ENCODE measurements around the gene KCNT1.

Gene KCNT1

DNA sequence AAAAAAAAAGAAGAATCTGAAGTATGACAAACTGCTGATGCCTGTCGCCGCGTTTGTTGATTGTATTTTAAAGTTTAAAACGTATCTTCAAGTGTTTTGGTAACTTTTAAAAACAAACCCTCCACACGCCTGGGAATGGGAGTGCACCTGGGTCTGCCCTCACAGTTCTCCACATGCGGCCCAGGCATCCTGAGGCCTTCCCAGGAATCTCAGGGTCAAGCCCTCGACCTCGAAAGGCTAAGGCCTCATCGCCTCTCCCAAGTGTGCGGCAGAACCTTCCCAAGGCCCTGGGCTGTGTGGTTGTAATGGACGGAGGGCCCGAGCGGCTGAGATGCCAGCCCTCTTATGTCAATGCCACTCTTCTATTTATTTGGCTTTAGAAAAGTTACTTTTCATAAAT, 111.0 kb downstream of the KCNT1 start:
- DNase-seq (ENCODE audit: low read depth, low spot score) = no peak

GRCh38 chr9:135813671-135814290, 111.8 kb downstream of the KCNT1 start:
- no peak overlapping the region for H3K27ac ChIP-seq
- no peak for DNase-seq (ENCODE audit: low read depth, low spot score)

More for the DNA sequence above, 111.0 kb downstream of the KCNT1 start:
- no peak overlapping the region for H3K27ac ChIP-seq

DNA sequence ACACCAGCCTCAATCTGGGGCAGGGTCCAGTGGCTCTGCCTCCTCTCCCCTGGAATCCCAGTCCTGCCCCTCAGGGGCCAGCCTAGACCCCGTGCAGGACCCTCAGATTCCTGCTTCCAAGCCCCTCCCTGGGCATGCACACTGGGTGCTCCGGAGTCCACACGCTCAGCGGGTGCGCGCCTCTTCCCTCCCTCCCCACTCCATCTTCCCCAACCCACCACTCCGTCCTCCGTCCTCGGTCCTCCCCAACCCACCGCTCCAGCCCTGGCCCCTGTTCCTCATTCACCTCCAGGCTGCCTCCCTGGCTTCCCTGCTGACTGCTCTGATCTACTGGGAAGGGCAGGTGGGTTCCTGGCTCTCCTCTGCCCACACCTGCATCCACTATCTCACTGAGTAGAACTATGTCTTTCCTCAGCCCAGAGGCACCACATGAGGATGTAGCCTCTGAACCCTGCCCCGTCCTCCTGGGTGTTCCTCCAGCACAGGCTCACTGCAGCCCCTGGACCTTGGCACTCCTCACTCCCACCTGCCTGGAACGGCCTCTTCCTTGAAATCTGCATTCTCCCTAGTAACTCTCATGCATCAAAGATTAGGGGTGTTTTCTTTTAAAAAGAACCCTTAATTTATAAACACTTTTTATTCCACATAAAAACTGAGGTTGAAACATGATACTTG, 112.6 kb downstream of the KCNT1 start:
- DNase-seq (ENCODE audit: low read depth, low spot score) = no peak
- H3K27ac ChIP-seq = no peak overlapping the region

- no peak for DNase-seq (ENCODE audit: low read depth, low spot score)
Measured at GRCh38 chr9:135815413-135815812, 113.4 kb downstream of the KCNT1 start.

GRCh38 chr9:135815830-135816650, 114.1 kb downstream of the KCNT1 start:
- no peak overlapping the region for H3K27ac ChIP-seq
- DNase-seq (ENCODE audit: low read depth, low spot score) = no peak

More at GRCh38 chr9:135815413-135815812, 113.4 kb downstream of the KCNT1 start:
- no peak overlapping the region for H3K27ac ChIP-seq

DNA sequence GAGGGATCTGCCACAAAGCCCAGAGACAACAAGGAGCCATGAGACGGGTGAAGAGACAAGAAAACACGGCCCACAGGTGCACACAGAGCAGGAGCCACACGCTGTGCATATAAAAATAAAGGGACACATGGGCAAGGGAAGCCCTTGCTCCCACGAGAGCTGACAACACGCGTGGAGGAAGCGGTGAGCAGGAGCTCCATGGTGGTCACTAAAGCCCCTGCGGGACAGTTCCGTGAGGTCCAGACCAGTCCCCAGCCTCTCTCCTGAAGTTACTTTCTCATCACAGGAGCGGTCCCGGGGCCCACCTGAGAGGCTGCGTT, 114.6 kb downstream of the KCNT1 start:
- no peak for DNase-seq (ENCODE audit: low read depth, low spot score)
- H3K27ac ChIP-seq = no peak overlapping the region

- no peak overlapping the region for H3K27ac ChIP-seq
- no peak for DNase-seq (ENCODE audit: low read depth, low spot score)
Measured at GRCh38 chr9:135817951-135818717, 116.1 kb downstream of the KCNT1 start.

DNA sequence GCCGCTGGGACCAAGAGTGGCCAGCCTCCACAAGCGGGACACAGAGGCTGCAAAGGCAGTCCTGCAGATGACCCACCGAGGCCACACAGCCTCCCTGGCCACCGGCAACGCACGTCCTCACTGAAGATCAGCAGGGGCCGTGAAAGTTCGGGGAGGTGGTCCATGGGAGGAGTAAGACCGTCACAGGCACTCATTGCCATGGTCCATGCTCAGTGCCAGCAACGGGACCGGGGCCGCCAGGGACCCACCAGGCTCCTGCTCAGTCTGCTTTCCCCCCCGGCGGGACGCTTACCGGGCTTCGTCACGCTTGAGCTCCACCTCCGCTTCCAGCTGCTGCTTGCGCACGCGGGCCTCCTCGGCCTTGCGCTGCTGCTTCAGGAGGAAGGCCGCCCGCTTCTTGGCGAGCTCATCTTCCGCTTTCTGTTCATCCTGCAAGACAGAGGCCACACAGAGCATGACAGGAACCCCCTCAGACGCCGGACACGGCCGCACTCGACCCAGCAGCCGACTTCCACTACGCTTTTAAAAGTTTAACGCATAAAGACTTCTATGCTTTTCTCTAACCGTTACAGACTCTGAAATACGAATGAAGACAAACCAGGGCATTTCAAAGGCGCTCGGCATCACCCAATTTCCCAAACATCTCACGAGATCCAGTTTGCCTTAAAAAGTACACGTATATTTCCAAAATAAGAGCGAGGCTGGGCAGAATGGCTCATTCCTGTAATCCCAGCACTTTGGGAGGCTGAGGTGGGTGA, 116.9 kb downstream of the KCNT1 start:
- no peak for DNase-seq (ENCODE audit: low read depth, low spot score)
- no peak overlapping the region for H3K27ac ChIP-seq

DNA sequence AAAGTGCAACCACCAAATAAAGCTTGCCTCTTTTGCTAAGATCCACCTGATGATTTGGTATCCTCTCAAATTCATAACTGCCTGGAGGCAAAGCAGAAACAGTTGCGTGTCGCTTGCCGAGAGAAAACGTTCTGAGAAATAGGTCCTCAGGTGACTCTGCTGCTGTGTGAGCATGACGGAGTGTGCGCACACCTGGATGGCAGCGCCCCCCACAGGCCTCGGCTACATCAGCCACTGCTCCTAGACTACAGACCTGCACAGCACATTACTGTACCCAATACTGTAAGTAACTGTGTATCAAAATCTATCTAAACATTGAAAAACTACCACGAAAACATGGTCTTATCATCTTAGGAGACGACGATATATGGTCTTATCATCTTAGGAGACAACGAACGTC, 117.9 kb downstream of the KCNT1 start:
- H3K27ac ChIP-seq = no peak overlapping the region
- no peak for DNase-seq (ENCODE audit: low read depth, low spot score)

DNA sequence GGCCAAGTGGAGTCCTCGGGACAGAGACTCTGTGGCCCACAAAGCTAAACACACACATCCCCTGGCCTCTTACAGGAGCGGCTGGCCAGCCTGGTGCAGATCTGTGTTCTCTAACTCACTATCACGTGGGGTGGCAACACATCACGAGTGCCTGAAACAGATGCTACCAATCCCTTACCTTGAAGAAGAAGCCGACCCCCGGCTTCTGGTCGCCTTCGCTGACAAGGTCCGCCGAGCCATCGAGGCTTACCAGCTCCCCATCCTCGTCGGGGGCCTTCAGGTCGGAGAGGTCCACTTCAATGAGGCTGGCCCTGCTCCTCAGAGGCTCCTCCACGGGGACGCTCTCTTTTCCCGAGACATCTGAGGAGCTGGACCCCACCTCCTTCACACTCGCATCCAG, 118.7 kb downstream of the KCNT1 start:
- DNase-seq (ENCODE audit: low read depth, low spot score) = no peak
- no peak overlapping the region for H3K27ac ChIP-seq

DNA sequence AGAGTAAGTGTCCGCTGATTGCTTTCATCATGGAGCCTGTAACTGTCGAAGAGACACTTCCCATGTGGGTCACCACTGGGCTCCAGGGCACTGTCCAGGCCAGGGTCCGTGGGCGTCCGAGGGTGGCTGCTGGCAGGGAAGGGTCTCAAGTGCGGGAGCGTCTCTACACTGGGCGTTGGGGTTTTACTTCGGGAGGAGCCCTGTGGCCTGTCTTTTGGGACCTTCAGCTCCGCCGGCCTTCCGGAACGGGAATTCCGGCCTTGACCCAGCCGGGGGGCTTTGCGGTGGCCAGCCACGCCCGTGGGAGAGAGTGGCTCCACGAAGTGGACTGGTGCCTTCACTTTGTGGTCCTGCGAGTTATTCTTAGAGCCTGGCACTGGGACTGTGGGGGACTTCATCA, 119.1 kb downstream of the KCNT1 start:
- no peak overlapping the region for H3K27ac ChIP-seq
- no peak for DNase-seq (ENCODE audit: low read depth, low spot score)

DNA sequence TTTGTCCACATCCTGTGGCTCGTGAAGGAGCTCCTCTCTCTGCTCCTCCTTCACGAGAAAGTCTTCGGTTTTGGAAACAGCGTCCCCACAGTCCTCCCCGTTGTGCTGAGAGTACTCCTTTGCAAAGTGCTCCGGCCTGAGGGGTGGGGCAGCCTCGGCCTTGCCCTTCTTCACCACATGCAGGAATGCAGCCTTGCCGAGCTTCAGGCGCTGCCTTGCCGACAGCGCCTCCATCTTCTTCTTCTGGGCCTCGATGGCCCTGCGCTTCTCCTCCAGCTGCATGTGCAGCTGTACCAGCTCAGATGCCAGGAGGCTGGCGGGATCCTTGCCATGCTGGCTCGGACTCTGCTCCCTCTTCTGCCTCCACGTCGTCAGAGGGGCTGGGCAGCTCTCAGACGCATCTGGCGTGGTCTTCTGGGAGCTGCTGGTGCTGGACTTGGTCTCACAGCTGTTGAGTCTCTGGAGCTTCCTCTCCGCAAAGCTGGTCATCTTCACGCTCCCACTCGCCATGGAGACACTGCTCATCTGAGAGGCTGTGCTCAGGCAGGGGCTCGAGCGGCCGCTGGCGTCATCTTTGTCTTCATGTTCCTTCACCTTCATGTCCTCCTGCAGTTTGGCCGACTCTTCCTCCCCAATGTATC, 119.9 kb downstream of the KCNT1 start:
- no peak for DNase-seq (ENCODE audit: low read depth, low spot score)
- H3K27ac ChIP-seq = no peak overlapping the region

DNA sequence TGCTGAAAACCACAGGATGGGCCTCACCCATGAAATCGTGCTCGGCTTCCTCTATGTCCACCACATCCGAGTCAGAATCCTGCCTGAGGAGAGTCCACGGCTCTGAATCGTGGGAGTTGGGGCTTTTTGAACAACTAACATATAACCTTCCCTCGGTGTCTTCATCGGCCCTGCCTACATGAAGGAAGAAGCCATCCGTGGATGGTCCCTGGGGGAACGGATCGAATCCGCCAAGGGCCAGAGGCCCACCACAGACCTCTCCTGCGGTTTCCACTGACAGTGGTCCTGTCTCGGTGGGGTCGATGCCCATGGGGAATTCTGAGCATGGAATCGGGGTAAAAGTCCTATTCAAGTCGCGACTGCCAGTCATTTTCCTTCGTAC, 120.4 kb downstream of the KCNT1 start:
- DNase-seq (ENCODE audit: low read depth, low spot score) = no peak
- no peak overlapping the region for H3K27ac ChIP-seq

GRCh38 chr9:135823036-135823435, 121.1 kb downstream of the KCNT1 start:
- DNase-seq (ENCODE audit: low read depth, low spot score) = no peak

GRCh38 chr9:135825435-135826187, 123.6 kb downstream of the KCNT1 start:
- H3K27ac ChIP-seq = no peak overlapping the region
- DNase-seq (ENCODE audit: low read depth, low spot score) = no peak

More at GRCh38 chr9:135823036-135823435, 121.1 kb downstream of the KCNT1 start:
- H3K27ac ChIP-seq = no peak overlapping the region

GRCh38 chr9:135826188-135826545, 124.2 kb downstream of the KCNT1 start:
- no peak for DNase-seq (ENCODE audit: low read depth, low spot score)
- no peak overlapping the region for H3K27ac ChIP-seq

DNA sequence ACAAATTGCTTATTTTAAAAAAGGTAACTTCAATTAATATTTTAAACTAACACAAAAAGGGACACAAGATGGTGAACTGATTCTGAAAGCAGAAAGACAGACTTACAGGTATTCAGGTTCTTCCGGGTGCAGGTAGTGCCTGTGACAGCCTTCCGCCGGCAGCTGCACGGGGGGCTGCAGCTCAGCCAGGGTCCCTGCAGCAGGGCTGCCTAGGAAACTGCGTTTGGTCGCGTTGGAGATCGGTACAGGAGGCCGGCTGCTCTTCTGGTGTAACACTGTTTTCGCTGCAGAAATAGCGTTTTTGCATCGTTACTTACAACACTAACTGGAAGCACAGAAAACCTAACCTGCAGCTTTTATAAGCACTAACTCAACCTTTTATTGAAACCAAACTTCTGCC, 125.3 kb downstream of the KCNT1 start:
- DNase-seq (ENCODE audit: low read depth, low spot score) = no peak
- H3K27ac ChIP-seq = no peak overlapping the region

DNA sequence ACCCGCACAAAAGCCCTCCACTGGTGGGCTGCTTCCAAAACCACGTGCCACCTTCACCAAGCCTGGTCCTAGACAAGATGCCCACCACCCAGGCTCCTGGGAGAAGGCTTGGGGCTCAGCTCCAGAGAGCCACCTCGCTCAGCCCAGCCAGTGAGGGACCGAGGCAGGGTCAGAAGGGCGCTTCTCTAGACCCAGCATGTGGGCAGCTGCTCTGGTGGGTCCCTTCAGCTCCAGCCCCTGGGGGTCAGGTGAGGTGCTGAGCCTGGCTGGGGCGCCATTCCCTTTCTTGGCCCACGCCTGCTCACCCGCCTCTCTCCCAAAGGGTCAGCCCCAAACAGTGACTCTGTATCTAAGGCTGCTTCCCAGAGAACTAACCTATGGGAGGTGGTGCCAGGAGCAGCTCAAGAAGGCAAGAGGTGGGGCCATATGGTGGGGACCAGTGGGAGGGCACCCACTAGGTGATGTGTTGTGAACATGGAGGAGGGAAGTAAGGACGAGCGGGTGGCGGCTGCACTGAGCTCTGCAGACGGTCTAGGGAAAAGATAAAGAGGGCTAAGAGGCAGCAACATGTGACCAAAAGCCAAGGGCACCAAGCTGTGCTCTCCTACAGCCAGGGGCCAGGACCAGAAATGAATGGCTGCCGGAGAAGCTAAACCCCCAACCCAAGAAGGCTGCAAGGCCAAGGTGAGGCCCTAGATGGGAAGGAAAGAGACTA, 126.0 kb downstream of the KCNT1 start:
- DNase-seq (ENCODE audit: low read depth, low spot score) = no peak

More for the DNA sequence above, 126.0 kb downstream of the KCNT1 start:
- H3K27ac ChIP-seq = no peak overlapping the region

Data from epithelial cell of prostate (primary cell).